ENCODE measurements around the gene NEDD8. TPM values are rescaled to one million over a fixed set of nuclear protein-coding genes. Genes with fewer than 3 reads are reported as not detected.
A peak's percentile ranks its signal among the peaks of the same experiment; 100 is the strongest.
"Not testable (repeated sequence)": the region's sequence is repeated elsewhere in the genome, so short reads cannot be mapped to it uniquely, and the experiment has no call there.

NEDD8 gene
- polyA plus RNA-seq, 6 donors from 2014 or later, result 306 to 385 (median 326) TPM

DNA sequence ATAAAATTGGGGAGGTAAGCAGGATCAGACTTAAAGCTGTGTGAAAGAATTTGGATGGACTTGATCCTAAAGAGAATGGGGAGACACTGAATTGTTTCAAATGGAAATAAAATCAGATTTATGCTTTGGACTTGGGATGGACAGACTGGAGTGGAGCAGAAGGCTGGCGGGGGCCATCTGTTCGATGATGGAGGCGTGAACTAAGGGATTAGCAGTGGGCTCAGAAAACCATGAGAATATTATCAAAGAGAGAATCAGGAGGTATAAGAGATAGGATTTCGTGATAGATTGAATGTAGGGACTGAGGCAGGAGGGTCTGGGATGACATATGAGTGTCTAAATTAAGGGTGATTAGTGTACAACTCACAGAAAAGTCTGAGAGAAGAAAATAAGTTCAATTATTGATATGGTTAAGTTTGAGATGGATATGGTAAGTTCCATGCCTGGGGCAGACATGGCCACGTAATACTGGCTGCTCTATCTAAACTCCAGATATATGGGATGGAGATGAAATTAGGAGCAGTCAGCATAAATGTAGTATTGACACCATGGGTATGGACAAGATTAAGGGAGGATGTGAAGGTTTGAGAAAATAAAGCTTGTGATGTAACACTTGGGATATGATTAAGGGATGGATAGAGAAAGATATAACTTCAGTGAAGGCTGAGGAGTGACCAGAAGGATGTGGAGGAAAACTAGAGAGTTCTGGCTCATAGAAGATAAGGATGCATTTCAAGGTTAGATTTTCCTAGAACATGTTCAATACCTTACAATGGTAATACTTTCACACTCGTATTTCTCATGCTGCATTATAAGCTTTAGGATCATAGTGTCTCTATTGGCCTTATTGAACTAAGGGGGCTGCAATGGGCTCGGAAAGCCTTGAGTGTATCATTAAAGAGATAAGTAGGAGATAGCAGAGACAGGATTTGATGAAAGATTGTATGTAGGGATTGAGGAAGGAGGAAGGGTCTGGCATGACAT is 27.7 kb downstream of the NEDD8 start:
- no peaks in the 10 kb centered on the region for H3K27me3 Mint-ChIP-seq
- peak overlapping the region in 2 of 8 donors; percentile 10 to 59 for H3K4me3 Mint-ChIP-seq
- H3K9me3 Mint-ChIP-seq, result peaks cover 0 to 2% (median 0%) of the 10 kb centered on the region in 7 donors
- H3K27ac Mint-ChIP-seq, result peak overlapping the region in 3 of 6 donors; percentile 24 to 82 (median 66)
- peaks cover 30 to 42% (median 38%) of the 10 kb centered on the region in 3 donors for H3K4me1 Mint-ChIP-seq
- H3K36me3 Mint-ChIP-seq, result peaks cover 34 to 42% of the 10 kb centered on the region in 2 donors
- DNase-seq (no peak), ATAC-seq (ENCODE audit: low read depth in 2 of 2) (no peak)

DNA sequence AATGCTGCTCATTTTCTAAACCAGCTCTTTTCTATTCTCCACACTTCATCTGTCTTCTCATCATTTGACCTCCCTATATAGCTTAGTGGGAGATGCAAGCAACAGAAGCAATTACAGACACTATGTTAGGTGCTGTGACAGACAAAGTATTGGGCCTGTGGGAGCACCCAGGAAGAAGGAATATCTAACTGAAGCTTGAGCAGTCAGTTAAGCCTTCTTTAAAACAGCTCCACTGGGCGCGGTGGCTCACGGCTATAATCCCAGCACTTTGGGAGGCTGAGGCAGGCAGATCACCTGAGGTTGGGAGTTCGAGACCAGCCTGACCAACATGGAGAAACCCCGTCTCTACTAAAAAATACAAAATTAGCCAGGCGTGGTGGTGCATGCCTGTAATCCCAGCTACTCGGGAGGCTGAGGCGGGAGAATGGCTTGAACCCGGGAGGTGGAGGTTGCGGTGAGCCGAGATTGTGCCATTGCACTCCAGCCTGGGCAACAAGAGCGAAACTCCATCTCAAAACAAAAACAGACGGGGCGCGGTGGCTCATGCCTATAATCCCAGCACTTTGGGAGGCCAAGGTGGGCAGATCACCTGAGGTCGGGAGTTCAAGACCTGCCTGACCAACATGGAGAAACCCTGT is 28.8 kb downstream of the NEDD8 start:
- H3K27ac Mint-ChIP-seq; H3K4me3 Mint-ChIP-seq; DNase-seq; ATAC-seq (ENCODE audit: low read depth in 2 of 2); H3K27me3 Mint-ChIP-seq; H3K9me3 Mint-ChIP-seq: not testable (repeated sequence)
- peaks cover 40 to 53% (median 49%) of the 10 kb centered on the region in 3 donors for H3K4me1 Mint-ChIP-seq
- peaks cover 30 to 42% of the 10 kb centered on the region in 2 donors for H3K36me3 Mint-ChIP-seq

DNA sequence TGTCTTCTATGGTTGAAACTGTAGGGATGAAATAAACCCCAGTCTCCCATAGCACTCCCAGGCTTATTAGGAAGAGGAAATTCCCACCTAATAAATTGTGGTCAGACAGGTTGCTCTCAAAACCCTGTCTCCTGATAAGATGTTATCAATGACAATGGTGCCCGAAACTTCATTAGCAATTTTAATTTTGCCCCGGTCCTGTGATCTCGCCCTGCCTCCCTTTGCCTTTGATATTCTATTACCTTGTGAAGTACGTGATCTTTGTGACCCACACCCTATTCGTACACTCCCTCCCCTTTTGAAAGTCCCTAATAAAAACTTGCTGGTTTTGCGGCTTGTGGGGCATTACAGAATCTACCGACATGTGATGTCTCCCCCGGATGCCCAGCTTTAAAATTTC is 29.6 kb downstream of the NEDD8 start:
- ATAC-seq (ENCODE audit: low read depth in 2 of 2); H3K4me3 Mint-ChIP-seq; H3K27me3 Mint-ChIP-seq; H3K9me3 Mint-ChIP-seq; DNase-seq: not testable (repeated sequence)
- H3K36me3 Mint-ChIP-seq, result peaks cover 27 to 42% of the 10 kb centered on the region in 2 donors
- H3K4me1 Mint-ChIP-seq, result peaks cover 41 to 55% (median 45%) of the 10 kb centered on the region in 3 donors
- peak overlapping the region in 1 of 6 donors; percentile 32 for H3K27ac Mint-ChIP-seq

DNA sequence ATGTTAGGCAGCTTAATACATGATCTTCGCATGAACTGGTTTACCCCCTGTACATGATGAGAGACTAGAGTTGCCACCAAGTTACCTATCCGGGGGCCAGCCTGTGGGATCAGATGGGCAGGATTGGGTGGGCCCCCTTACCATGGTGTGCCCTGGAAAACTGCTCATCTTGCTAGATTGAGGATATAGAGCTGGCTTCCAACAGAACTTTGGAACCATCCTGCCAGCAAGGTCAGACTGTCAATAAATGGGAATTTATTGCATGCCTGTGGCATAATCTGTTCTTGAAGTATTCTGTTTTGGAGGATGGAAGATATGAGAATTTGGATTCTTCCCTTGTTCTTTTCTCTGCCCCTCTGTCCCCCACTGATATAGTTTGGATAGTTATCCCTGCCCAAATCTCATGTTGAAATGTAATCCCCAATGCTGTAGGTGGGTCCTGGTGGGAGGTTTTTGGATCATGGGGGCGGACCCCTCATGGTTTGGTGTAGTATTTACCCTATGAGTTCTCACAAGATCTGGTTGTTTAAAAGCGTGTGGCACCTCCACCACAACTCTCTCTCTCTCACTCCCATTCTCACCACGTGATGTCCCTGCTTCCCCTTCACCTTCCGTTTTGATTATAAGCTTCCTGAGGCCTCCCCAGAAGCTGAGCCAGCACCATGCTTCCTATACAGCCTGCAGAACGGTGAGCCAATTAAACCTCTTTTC is 33.2 kb downstream of the NEDD8 start:
- no peak for DNase-seq
- Mint-ChIP-seq H3K36me3 (peaks cover 10 to 21% of the 10 kb centered on the region in 2 donors), H3K27me3 (no peaks in the 10 kb centered on the region), H3K4me3 (peak overlapping the region in 6 of 8 donors; percentile 18 to 50 (median 46)), H3K9me3 (peaks cover 0 to 2% (median 0%) of the 10 kb centered on the region in 7 donors), H3K4me1 (peaks cover 41 to 61% (median 44%) of the 10 kb centered on the region in 3 donors), H3K27ac (peak overlapping the region in 4 of 6 donors; percentile 51 to 88 (median 79))
- ATAC-seq (ENCODE audit: low read depth in 2 of 2), result no peak

DNA sequence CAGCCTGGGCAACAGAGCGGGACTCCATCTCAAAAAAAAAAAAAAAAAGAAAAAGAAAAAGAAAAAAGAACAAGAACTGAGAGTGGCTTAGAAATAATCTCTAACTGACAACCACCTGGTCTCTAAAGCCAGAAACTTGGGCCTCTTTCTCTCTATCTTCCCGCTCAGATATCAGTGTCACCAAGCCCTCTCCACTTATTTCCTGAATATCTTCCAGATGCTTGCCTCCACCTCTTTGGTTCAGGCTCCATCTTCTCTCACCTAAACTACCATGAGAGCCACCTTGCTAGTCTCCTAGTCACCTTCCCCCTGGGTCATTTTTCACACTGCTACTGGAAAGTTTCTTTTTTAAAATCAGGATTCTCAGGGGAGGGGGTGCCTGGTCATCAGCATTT is 35.1 kb downstream of the NEDD8 start:
- Mint-ChIP-seq H3K36me3 (peaks cover 4 to 11% of the 10 kb centered on the region in 2 donors), H3K4me1 (peaks cover 49 to 69% (median 53%) of the 10 kb centered on the region in 3 donors), H3K4me3 (peak overlapping the region; percentile 12 to 98 (median 89)), H3K27me3 (no peaks in the 10 kb centered on the region), H3K9me3 (no peaks in the 10 kb centered on the region), H3K27ac (peak overlapping the region; percentile 25 to 99 (median 96))
- DNase-seq (no peak), ATAC-seq (ENCODE audit: low read depth in 2 of 2) (no peak)

DNA sequence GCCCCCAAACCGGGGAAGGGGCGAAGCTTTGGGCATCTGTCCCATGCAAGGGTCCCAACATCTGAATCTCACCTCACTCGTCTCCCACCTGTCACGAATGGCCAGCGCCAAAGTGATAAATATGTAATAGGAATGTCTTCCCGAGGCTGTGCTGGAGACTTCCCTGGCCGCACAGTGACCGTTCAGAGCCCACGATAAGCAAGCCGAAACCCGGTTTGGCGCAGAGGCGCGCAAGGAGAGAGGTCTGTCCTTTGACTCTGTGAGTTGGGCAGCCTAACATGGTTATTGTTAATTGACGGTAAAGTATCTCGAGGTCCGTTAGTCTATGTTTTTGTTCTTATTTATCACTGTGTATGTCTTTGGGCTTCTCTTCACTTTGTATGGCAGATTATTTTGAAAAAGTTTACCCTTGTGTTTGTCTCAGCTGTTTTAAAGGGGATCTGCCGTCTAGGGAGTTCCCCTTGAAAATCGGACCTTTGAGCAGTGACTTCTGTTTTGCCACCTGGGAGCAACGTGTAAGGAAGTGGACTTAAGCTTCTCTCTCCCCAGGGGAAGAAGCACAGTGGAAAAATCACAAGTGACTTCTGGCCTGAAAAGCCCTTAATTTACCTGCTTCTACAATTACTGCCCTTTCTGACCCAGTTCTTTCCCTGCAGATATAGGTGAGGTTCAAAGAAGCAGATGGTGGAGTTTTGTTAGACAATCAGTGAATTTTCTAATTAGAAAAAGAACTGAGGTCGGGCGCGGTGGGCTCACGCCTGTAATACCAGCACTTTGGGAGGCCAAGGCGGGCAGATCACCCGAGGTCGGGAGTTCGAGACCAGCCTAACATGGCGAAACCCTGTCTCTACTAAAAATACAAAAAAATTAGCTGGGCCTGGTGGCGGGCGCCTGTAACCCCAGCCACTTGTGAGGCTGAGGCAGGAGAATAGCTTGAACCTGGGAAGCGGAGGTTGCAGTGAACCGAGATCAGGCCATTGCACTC is 35.8 kb downstream of the NEDD8 start:
- no peak for DNase-seq
- no peaks in the 10 kb centered on the region for H3K27me3 Mint-ChIP-seq
- H3K27ac Mint-ChIP-seq, result peak overlapping the region; percentile 95 to 100 (median 99)
- peaks cover 2 to 4% of the 10 kb centered on the region in 2 donors for H3K36me3 Mint-ChIP-seq
- H3K9me3 Mint-ChIP-seq, result no peaks in the 10 kb centered on the region
- H3K4me3 Mint-ChIP-seq, result peak overlapping the region; percentile 83 to 98 (median 94)
- peaks cover 48 to 70% (median 53%) of the 10 kb centered on the region in 3 donors for H3K4me1 Mint-ChIP-seq
- ATAC-seq (ENCODE audit: low read depth in 2 of 2), result peak; percentile 4 to 8

DNA sequence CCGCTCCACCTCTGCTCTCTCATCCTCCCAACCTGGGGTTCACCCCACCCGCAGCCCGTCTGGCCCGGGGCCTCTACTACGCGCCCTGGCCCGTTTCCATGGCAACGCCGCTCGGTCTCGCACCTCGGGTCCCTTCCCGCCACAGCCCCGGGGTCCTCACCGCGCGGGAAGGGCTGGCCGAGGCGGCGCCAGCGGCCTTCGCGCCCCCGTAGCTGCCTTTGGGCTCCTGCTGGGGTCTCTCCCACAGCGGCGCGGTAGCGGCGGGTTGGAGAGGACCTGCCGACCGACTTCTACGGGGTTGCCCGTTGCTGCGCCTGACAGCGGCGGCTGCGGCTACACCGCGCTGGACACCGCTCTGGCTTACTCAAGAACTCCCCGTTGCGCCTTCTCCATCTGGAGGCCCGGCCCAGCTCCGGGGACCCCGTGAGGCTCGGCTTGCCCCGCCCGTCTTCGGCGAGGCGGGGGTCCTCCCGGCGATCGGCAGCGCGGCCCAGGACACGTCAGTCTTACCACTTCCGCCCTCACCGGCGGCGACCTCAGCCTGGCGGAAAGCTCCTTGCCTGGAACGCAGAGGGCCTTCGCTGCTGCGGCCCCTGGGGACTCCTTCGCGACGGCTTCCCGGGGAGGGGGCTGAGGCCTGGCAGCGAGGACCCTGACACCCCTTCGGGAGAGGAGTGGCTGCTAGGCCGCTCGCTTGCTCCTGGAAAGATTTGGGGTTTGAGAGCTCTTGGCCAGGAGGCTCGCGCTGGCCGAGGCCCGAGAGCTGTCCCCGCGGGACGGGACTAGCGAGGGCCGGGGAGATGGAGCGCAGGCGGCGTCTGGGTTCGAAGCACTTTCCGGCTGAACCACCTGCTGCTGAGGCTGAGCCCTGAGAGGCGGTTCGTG is 36.7 kb downstream of the NEDD8 start, which contains the start of gene TM9SF1:
Gene TM9SF1 (minus strand): TSS at position 256 of the 885 bp plus-strand sequence. CDS start 422 bp downstream, outside the sequence.
- DNase-seq (peak; percentile 91), ATAC-seq (ENCODE audit: low read depth in 2 of 2) (peak; percentile 87 to 88)
- Mint-ChIP-seq H3K36me3 (no peaks in the 10 kb centered on the region), H3K9me3 (no peaks in the 10 kb centered on the region), H3K4me3 (peak within 1 kb of the TSS; percentile 83 to 98 (median 94)), H3K27ac (peak within 1 kb of the TSS; percentile 95 to 100 (median 99)), H3K4me1 (peaks cover 45 to 69% (median 53%) of the 10 kb centered on the region in 3 donors), H3K27me3 (no peaks in the 10 kb centered on the region)

DNA sequence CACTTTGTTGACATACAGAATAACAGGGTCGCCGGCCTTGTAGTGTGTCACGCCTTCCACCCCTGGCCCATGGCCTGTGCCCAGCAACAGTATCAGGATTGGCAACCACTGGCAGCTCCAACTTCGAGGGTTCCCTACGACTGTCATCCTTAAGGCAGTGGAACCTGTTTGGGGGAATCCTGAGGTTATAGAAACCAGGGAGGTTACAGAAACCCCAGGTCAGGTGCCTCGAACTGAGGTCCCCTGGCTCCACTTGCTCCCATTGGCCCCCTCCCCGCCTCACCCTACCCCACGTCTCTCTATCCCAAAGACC is 37.3 kb downstream of the NEDD8 start:
- Mint-ChIP-seq H3K27ac (peak overlapping the region; percentile 90 to 100 (median 99)), H3K36me3 (no peaks in the 10 kb centered on the region), H3K9me3 (no peaks in the 10 kb centered on the region), H3K4me3 (peak overlapping the region; percentile 83 to 98 (median 94)), H3K4me1 (peaks cover 45 to 68% (median 53%) of the 10 kb centered on the region in 3 donors), H3K27me3 (no peaks in the 10 kb centered on the region)
- ATAC-seq (ENCODE audit: low read depth in 2 of 2), result no peak
- DNase-seq, result no peak

DNA sequence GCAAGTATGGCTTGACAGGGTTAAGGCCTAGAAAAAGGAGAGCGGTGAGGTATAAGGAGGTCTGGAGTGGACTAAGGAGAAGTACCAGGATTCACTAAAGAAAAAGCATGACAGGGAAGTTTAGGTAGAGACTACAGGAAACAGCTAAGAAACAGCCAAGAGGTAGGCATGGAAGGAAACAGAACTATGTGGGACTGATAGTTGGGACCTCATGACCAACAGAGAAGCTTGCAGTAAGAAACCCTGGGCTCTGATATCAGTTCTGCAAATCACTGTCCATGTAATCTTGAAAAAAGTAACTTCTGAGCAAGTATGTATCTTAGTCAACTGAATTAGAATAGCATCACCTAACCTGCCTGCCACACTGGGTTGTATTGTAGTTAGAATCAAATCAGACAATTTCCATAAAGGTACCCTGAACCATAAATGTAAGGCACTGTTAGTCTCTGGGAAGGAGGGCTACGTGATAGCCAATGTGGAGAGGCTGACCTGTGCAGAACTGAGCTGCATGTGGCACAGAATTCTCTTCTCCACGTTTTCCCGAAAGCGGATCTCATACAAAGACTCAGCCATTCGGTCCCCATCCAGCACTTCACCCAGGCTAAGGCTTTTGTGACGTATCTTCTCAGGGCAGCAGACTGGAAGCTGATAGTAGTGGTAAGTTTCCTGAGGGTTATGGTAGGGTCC is 37.8 kb downstream of the NEDD8 start:
- peak overlapping the region; percentile 90 to 100 (median 99) for H3K27ac Mint-ChIP-seq
- no peaks in the 10 kb centered on the region for H3K27me3 Mint-ChIP-seq
- H3K9me3 Mint-ChIP-seq, result no peaks in the 10 kb centered on the region
- ATAC-seq (ENCODE audit: low read depth in 2 of 2) (no peak), DNase-seq (no peak)
- H3K36me3 Mint-ChIP-seq, result no peaks in the 10 kb centered on the region
- peaks cover 47 to 64% (median 52%) of the 10 kb centered on the region in 3 donors for H3K4me1 Mint-ChIP-seq
- peak overlapping the region; percentile 83 to 98 (median 94) for H3K4me3 Mint-ChIP-seq

DNA sequence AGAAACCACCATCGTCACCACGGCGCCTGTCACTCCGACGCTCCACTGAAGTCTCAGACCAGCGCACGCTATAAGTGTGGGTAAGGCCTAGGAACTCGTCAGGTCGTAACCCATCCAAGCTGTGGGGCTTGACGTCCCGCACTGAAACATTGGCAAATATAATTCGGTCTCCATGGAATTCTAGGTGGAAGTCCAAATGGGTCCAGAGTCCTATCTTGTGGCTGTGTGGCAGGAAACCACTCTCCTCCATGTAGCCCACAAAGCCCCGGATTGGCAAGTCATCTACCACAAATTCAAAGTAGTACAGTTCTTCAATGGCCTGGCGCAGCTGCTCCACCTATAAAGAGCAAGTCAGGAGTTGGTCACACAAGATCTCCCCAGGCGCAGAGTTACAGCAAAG is 39.2 kb downstream of the NEDD8 start:
- ATAC-seq (ENCODE audit: low read depth in 2 of 2), result no peak
- no peak for DNase-seq
- no peaks in the 10 kb centered on the region for H3K9me3 Mint-ChIP-seq
- peak overlapping the region in 5 of 8 donors; percentile 16 to 43 (median 36) for H3K4me3 Mint-ChIP-seq
- no peaks in the 10 kb centered on the region for H3K36me3 Mint-ChIP-seq
- peak overlapping the region in 4 of 6 donors; percentile 38 to 88 (median 72) for H3K27ac Mint-ChIP-seq
- H3K4me1 Mint-ChIP-seq, result peaks cover 41 to 66% (median 50%) of the 10 kb centered on the region in 3 donors
- H3K27me3 Mint-ChIP-seq, result no peaks in the 10 kb centered on the region

DNA sequence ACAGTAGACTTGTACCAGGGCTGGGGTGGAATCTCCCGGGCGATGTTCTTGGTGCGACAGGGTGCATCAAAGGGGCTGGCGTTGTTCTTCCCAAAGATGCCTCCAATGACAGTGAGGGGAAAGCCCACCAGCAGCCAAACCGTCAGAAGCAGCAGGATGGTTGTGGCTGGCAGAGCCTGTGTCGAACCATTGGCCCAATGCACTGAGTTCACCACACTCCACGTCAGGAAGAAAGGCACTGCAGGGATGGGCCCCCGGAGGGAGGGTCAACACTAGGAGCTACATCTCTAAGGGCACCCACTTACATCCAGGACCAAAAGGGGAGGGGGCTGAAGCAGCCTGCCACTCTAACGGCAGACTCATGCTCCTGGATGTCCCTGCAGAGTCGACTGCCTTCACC is 41.8 kb downstream of the NEDD8 start:
- DNase-seq (no peak), ATAC-seq (ENCODE audit: low read depth in 2 of 2) (no peak)
- peaks cover 42 to 60% (median 46%) of the 10 kb centered on the region in 3 donors for H3K4me1 Mint-ChIP-seq
- no peaks in the 10 kb centered on the region for H3K9me3 Mint-ChIP-seq
- no peaks in the 10 kb centered on the region for H3K27me3 Mint-ChIP-seq
- peak overlapping the region in 2 of 8 donors; percentile 42 to 98 for H3K4me3 Mint-ChIP-seq
- peak overlapping the region in 2 of 6 donors; percentile 53 to 82 for H3K27ac Mint-ChIP-seq
- no peaks in the 10 kb centered on the region for H3K36me3 Mint-ChIP-seq
